HG03342 (cell line): ENCODE data around the gene VTI1A.

Source experiments
- ATAC-seq: cut with Tn5 transposase; IDR thresholded peaks from one replicate; pipeline ENCODE4 v1.9.1; 2021; ENCODE audit warnings: mild to moderate bottlenecking, moderate library complexity; ENCODE audit not compliant: unreplicated experiment

The VTI1A gene

DNA sequence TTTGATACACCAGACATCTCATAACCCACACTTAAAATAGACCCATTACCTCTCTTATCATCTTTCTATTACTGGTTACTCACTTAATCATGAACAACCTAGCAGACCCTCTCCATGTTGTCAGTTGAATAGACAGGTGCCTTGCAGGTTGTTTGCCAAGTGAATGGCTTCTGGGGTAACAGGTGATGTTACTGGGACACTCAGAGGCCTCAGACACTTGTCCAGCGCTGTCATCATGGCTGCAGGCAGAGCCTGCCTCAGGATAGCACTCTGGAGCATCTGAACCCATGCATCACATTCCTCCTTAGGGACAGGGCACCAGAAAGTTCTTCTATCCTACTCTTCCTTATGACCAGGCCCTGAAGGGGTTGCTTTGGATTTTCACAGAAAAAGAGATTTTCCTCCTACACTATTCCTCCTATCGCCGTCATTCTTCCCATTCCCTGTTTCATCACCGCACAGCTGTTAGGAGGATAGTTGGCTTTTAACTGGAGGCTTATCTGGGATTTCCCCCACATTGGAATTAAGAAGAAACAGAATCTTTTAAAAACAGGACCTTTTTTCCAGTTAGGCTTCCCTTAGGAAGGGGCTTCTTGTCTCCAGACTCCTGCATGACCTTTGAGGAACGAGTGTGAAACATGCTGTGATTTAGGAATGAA, 182.1 kb downstream of the VTI1A start:
- ATAC-seq: no peak

DNA sequence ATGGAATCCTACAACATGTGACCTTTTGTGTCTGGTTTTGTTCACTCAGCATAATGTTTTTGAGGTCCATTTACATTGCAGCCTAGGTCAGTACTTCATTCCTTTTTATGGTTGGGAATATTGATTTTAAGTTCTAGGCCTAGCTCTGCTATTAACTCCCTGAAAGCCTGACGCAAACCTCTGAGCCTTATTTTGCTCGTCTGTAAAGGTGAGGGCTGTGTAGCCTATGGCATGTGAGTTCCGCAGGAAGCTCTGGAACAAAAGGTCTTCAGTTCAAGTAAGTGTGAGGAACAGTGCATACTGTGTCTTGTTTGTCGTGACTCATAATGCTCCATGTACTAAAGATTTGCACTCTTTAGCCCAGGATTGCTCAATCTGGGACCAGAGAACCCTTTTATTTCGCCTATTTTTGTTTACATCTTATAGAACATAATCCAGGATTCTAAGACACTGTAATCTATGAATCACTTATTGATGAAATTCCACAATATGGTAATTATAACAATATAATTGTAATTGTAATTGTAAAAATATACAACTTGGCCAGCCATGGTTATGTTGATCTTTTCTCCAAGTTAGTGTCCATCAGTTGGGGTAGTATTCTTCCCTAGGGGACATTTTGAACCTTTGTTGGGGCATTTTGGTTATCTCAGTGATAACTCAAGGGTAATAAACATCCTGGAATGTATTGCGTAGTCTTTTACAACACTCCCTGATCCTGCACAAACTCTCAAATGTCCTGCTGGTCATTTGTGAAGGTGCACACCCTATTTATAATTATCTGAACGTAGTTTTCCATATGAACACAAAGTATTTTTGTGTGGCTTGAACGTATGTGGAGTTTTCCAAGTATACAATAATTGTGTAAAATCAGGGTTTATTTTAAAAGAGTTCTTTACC, 184.7 kb downstream of the VTI1A start:
- no peak for ATAC-seq

DNA sequence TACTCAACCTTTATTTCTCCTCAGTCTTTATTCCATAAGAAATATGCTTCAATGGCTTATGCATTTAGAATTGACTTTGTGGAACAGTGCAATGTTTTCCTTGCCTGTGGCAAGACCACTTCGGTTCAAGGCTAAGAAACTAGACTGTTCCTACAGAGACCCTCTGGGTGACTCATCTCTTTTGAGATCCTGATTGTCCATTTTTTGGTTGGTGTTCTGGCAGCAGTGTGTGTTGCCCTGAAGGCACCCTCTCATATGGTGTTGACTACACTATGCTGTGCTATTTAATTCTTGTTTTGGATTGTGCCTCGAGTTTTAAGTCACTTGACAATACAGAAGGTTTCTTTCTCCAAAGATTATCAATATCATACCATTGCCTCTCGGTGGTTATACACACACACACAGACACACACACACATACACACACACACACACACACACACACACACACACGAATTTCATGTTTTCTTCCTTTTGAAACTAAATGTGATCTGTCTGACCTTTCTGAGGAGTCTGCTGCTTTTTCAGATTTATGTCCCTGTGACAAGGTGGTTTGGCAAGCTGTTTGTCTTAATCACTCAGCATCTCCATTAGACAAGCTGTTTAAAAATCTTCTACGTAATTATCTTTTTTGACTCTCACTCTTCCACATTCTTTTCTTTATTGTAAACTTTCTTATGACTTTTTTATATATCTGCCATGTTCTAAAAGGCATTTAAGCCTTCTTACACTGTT, 187.2 kb downstream of the VTI1A start:
- ATAC-seq: no peak

DNA sequence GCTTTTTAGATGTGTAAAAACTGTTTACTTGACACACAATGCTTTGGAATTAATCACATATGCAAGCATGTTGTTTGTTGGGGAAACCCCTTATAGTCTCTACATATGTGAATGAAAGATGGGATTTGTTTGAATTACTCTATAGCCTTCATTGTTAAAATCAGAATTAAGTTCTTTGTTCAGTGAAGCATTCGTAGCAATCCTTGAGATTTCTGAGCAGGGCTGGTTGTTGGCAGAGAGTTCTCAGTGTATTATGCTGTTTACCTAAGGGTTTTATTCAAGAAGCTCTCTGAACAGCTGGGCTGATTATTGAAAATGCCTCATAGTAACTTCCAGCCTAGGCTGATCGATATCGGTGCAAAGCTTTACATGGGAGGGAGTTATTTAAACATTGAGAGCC, 190.9 kb downstream of the VTI1A start:
- ATAC-seq: no peak

DNA sequence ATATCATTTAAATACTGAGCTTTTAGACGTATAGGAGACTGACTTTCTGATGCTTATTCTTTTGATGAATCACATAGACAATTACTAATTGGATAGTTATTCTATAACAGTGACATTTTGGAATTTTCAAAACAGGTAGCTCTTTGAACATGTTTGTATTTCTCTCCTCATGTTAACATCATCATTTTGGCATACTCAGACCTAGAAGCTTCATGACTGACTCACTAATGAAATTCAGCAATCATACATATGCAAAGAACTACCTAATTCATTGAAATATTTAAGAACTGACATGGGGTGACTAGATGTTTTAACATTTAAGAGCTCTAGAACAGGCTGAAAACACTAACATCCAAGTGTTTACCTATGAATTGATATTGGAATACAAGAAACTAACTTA, 192.3 kb downstream of the VTI1A start:
- ATAC-seq: no peak

DNA sequence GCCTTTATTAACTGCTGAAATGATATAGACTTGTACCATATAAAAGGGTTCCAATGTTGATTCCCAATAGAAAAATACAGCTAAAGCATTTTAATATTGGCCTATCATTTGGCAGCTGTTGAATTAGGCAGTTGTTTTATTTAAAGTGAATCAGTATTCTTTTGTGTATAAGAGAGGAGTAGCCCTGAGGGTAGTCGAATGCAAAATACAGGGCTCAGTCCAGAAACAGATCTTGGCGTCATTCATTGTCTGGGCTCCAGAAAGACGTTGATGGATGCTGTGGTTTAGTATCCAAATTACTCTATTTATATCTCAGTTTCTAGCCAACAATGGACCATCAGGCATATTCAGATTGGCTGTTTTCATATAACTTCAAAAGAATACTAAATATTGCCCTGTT, 193.6 kb downstream of the VTI1A start:
- ATAC-seq: no peak

DNA sequence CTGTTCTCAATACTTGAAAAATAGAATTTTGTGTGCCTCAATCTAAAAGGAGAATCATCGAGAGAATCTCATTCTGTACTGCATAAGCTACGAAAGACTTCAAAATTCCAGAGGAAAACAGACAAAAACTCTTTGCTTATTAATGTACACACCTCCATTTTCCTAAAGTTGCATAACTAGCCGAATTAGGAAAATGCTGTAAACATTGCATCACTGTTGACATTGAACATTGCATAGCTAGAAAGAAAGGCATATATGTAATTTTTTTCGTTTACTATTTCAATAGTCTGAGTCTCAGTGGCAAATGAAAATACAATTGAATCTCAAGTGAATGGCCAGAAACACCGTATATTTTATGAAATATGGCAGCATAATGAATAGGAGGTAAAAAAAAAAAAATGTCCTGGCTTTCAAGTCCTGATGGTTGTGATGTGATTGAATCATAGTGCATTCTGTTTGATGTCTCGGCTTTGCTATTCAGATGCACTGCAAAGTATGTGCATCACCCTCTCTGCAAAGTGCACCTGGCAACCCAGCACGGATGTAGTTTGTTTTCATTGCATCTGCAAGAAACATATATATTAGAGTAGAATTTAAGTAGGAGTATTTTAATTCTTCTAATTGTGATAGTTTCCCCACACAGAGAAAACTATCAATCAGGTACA, 196.7 kb downstream of the VTI1A start:
- ATAC-seq: no peak

DNA sequence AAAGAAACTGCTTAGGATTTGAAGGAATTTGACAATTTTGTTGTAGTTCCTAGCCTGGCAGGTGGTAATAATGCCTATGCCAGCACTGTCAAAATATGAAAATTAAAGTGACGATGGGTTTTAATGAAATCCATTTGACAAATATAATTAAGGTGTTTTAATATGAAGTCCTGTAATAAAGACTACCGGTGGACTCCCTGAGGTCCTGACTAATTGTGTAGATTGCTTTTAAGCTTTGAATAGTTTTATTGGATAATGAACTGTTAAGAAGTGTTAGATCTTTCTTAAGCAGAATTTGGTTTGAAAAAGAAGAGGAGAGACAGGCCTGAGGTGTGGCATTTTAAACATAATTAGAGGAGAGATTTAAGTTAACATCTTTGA, 197.2 kb downstream of the VTI1A start:
- ATAC-seq: no peak

DNA sequence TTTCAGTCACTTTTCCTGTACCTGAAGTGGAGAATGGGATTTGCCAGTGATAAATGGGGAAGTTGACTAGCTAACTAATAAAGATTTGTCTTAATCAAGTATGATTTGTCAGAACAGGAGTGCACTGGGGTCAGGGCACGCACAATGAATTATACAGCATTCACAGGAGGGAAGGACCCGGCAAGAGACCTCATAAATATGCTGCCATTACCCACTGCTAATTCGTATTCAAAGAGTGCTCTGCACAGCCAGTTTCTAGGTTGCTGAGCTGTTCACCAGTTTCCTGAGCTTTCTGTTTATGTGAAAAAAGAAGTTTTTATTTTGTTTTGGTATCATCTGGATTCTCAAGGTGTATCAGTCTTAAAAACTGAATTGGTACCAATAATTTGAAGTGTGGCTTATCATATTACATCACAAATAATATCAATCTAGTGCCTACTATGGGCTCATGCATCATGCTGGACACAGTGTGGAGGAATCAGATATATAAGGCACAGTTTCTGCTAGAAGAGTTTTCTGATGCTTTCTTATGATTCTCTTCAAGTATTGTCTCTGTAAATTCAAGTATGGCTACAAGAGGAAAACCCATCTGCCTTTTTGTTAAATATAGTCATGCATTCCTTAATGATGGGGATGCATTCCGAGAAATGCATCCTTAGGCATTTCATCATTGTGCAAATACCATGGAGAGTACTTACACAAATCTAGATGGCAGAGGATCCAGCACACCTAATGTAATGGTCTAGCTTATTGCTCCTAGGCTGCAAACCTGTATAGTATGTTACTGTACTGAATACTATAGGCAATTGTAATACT, 202.2 kb downstream of the VTI1A start:
- no peak for ATAC-seq

DNA sequence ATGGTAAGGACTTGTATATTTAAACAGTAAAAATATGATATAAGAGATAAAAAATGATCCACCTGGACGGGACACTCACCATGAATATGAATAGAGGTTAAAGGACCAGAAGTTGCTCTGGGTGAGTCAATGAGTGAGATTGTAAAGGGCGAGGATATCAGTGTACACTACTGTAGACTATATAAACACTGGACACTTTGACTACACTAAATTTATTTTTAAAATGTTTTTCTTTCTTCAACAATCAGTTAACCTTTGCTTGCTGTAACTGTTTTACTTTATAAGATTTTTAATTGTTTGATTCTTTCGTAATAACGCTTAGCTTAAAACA, 202.8 kb downstream of the VTI1A start:
- no peak for ATAC-seq

DNA sequence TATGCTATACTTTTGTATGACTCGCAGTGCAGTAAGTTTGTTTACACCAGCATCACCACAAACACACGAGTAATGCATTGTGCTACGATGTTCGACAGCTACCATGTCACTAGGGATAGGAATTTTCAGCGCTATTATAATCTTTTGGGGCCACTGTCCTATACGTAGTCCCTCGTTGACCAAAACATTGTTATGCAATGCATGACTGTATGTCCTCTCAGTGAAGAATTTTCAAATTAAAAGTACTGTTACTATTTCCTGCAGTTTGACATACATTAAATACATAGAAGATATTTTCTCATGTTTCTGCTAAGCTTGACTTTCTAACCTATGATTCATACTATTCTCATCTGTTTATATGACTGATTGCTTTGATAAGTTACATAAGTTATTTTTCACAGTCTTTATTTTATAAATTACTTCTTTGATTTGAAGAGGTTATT, 203.6 kb downstream of the VTI1A start:
- no peak for ATAC-seq

DNA sequence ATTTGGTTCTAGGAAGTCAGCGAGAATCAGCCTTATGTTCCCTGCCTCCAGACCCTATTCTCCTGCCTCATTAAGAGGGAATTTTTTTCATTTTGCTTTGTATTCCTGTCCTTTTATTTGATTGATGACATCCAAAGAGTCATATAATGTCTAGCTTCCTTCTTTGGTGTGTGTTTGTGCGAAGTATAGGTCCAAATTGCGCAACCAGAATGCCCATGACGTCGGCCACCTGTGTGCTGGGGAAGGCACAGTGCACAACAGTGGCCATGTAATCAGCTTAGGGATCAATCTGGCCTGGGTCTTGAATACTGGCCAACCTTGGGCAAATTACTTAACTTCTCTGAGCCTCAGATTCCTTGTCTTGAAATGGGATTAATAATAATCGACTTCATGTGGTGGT, 206.2 kb downstream of the VTI1A start:
- ATAC-seq: no peak

DNA sequence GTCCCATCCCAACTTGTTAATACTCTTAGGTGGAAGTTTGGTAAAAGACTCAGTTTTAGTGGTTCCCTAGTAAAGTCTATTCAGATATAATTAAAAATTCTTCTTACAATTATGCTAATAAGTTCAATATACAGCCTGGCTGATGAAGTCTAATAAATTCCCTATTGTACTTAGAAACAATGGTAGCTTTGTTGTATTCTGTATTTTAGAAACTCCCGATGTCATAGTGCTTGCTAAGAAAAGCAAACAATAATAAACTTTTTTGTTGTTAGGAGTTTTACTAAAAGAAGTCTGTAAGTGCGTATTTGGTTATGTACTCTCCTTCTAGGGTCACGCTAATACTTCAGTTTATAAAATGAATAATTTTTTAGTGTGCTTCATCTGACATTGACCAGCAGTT, 206.8 kb downstream of the VTI1A start:
- no peak for ATAC-seq

DNA sequence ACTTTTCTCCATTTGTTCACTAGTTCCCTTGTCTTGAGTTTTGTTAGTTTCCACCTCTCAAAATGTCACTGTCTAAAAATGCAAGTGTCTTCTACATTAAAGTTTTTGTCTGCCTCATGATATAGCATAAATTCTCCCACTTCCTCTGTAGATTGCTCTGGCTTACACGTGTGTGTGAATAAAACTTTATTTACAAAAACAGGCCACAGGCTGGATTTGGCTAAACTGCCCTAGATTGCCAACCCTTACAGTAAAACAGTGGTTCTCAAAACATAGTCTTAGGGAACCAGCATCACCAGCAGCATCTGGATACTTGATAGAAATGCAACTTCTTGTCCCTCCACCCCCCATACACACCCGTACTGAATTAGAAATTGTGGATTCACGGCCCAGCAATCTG, 207.8 kb downstream of the VTI1A start:
- no peak for ATAC-seq

DNA sequence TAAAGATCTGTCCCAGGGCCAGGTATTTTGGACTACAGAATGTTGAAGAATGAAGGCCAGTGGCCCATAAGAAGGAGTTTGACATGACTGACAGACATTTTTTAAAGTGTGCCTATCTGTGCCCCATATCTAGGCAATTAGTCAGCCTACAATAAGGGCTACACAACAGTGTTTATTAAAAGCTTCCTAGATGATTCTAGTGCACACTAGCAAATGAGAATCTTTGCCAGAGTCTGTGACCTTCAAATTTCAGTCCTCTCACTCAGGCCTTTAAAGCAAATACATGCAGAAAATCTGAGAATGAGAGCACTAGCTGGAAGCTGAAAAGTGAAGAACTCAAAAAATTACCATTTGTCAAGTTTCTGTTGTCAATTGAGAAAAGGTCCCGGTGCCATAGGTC, 208.7 kb downstream of the VTI1A start:
- ATAC-seq: no peak

DNA sequence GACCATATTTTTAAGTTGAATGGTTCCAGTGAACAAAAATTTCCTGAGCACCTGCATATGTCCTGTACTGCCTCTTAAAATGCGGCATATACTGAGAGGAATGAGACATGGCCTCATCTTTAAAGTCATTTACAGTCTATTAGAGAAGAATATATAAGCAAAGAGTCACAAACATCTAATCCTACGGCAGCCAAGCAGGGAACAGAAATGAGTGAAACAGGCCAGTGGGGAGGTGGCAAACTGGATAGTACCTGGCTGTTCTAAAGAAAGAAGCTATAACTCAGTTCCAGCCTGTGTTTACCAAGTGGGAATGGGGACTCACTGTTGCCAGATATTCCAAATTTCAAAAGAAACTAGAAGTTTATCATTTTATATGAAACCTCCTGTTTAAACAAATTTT, 211.4 kb downstream of the VTI1A start:
- no peak for ATAC-seq

DNA sequence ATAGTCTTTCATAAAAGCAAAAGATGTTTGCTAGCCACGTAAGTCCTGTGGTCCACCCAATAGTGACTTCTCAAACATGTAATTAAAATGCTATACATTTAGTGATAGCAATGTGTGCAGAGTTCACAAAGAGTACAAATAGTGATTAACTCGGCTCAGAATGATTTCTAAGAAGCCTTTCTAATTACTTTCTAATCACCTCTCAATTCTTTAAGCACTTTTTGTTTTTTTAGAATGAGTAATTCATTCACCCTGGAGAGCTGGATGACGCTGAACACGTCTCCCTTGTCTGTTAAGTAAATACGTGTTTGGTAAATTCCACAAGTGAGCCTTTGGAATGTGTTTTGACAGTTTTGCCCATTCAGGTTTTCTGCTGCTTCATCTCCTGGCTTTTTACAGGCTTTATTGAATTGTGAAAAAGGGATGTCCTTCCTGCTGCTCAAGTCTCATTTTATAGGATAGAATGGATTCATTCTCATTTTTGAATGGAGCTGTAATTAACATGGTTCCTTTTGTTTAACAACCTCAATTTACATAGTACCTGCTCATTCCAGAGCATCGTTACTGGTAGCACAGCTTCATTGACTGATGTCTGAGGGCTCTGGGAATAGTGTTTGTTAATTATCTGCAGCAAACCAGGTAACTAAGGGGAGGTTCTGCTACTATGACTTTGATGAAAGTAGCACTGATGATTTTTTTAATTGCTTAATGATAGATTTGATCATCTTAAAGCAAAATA, 212.1 kb downstream of the VTI1A start:
- no peak for ATAC-seq

DNA sequence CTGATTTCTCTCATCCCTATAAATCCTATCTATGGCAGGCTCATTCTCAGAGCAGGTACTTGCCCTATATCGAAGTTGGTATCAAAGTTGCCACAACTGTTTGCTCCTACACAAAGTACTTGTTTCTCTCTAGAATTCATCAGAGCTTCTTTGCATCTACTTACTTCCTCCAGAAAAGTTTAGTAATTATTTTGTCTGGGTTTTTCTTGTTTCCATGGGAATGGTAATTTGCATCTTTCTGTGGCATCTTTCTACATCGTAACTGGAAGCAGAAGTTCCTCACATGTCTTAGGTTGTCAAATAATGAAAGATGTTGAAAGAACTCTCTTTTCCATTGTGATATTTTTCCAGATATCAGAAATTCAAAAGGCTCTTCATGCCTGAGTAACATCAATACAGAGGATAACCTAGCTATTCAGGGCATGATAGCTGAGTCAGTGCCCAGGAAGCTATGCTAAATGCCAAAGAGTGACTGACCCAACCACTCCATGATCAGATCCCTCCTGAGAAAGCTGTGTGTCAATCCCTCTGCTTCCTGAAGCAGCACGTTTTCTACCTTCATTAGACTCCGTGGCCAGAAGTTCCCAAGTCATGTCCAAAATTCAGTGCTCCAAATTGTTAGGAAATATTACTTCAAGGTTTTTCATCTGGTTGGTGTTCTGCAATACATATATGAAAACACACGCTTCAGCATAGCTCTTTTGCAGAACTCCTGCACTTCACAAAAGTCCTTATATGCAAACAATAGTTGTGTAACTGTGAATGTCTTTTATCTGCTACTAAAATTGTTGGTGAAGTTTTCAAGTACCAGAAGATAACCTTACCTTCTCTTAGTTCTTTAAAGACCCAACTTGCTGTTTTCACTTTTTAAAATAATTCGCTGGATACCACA, 216.5 kb downstream of the VTI1A start:
- no peak for ATAC-seq

DNA sequence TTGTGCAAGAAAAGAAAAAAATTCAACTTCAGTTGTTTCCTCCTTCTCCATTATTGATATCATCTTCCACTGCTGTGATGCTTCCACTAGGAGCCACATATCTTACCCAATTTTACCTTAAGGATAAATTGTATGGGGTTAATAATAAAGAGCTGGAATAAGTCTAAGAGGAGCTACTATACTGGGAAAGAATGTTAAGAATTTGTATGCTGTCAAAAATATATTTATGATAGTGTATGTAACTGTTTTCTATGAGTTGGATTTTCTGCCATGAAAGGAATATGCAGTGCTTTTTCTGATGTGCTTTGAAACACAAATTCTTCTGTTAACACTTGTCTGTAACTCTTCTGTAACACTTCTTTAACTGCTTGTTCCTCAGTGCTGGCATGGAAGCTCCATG, 219.1 kb downstream of the VTI1A start:
- no peak for ATAC-seq
